Natural killer cell (primary cell): ENCODE results near the gene NDFIP1. TPM values are rescaled to one million over a fixed set of nuclear protein-coding genes. Genes with fewer than 3 reads are reported as not detected.
A peak's percentile ranks its signal among the peaks of the same experiment; 100 is the strongest.

Experiments used
- ATAC-seq, 3 donors: fragments of 150-1000 bp in 2 of 3; fragments of 200-7000 bp in 1 of 3; cut with Tn5 transposase; 1 replicate in 1 of 3; 2 replicates in 2 of 3; pipeline ENCODE4 v1.10.0; 2021; ENCODE audit warnings: mild to moderate bottlenecking in 2 of 3, moderate library complexity in 2 of 3
- DNase-seq, 2 donors: peaks; one replicate each; pipeline versions ENCODE4 v3.0.0 to v3.0.0-alpha.2; 2013 to 2021; ENCODE audit warnings: mixed read lengths in 1 of 2
- H3K27ac ChIP-seq: one replicate; pipeline ENCODE4 v1.5.1; 2013; ENCODE audit warnings: mild to moderate bottlenecking, low read length
- H3K27me3 ChIP-seq: one replicate; pipeline ENCODE4 v1.6.1; 2013; ENCODE audit warnings: low read length; ENCODE audit not compliant: control insufficient read depth, insufficient read depth
- H3K36me3 ChIP-seq: one replicate; pipeline ENCODE4 v1.6.1; 2013; ENCODE audit warnings: low read length; ENCODE audit not compliant: control insufficient read depth, insufficient read depth
- H3K4me1 ChIP-seq: one replicate; pipeline ENCODE4 v1.6.1; 2013; ENCODE audit warnings: low read length; ENCODE audit not compliant: control insufficient read depth, insufficient read depth
- H3K4me3 ChIP-seq: one replicate; pipeline ENCODE4 v1.5.1; 2013; ENCODE audit warnings: low read length
- H3K9me3 ChIP-seq: one replicate; pipeline ENCODE4 v1.6.1; 2013; ENCODE audit warnings: low read length; ENCODE audit not compliant: control insufficient read depth, insufficient read depth
- H3K27ac Mint-ChIP-seq, 2 donors: one replicate each; pipeline ENCODE4 v1.8.0; 2022; ENCODE audit warnings: mild to moderate bottlenecking in 2 of 2, mixed read lengths in 2 of 2, moderate library complexity in 1 of 2
- H3K27me3 Mint-ChIP-seq, 2 donors: one replicate each; pipeline ENCODE4 v1.8.0; 2022; ENCODE audit warnings: low read depth in 2 of 2, mixed read lengths in 2 of 2
- H3K36me3 Mint-ChIP-seq: one replicate; pipeline ENCODE4 v1.8.0; 2022; ENCODE audit warnings: mixed read lengths
- H3K4me1 Mint-ChIP-seq, 2 donors: one replicate each; pipeline ENCODE4 v1.8.0; 2022; ENCODE audit warnings: mixed read lengths in 2 of 2
- H3K4me3 Mint-ChIP-seq: one replicate; pipeline ENCODE4 v1.8.0; 2022; ENCODE audit warnings: mild to moderate bottlenecking, moderate library complexity, mixed read lengths
- H3K9me3 Mint-ChIP-seq, 2 donors: one replicate each; pipeline ENCODE4 v1.8.0; 2022; ENCODE audit warnings: mixed read lengths in 2 of 2
- CTCF ChIP-seq: fragments of 200-600 bp; IDR thresholded peaks from one replicate; pipeline ENCODE4 v1.8.0; 2022; ENCODE audit warnings: antibody characterized with exemption
- WGBS: methylation state at CpG from one replicate; pipeline ENCODE4 v1.1.7; 2013; ENCODE audit warnings: missing lambda C conversion rate; ENCODE audit not compliant: insufficient coverage; 5-methylcytosine and 5-hydroxymethylcytosine counted together
- intact Hi-C: fragments of 100-400 bp; cut with micrococcal nuclease; formaldehyde crosslinking; loops from one replicate; pipeline ENCODE4 v1.14.2; 2022
- total RNA-seq, 4 donors: library from RNA; stranded (reverse); fragments of 120-200 nt in 1 of 4; gene quantifications; one replicate each; pipeline versions ENCODE4 v1.2.3 to v1.2.4, GENCODE V29; 2013 to 2022

Gene NDFIP1
- total RNA-seq, 3 donors from 2014 or later (not counting 1 experiment from before 2014, with no cell fraction given), result 45.4 to 57.6 (median 51.7) TPM

DNA sequence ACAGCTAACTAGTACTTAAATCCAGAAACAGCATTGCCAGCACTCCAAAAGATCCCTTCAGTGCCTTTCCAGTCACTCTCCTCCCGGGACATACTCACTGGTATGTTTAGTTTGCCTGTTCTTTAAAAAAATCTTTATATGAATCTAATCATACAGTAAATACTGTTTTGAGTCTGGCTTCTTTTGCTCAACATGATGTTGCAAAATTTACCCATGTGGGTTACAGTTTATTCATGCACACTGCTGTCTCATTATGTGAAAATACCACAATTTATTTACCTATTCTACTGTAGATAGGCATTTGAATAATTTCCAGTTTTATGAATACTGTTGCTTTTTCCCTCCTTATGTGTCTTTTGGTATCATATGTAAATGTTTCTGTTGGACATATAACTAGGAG lies 13.5 kb downstream of the NDFIP1 start:
- Mint-ChIP-seq H3K27me3 (no peaks in the 10 kb centered on the region), H3K36me3 (no peaks in the 10 kb centered on the region), H3K27ac (peak overlapping the region in 1 of 2 donors; percentile 43), H3K9me3 (no peaks in the 10 kb centered on the region), H3K4me3 (no peak overlapping the region), H3K4me1 (peaks cover 49 to 63% of the 10 kb centered on the region in 2 donors)
- Histone ChIP-seq H3K27me3 (no peaks in the 10 kb centered on the region), H3K4me1 (no peaks in the 10 kb centered on the region), H3K36me3 (peaks cover 2% of the 10 kb centered on the region), H3K27ac (no peak overlapping the region), H3K4me3 (no peak overlapping the region), H3K9me3 (no peaks in the 10 kb centered on the region)
- no peak for ATAC-seq
- no peak for TF ChIP-seq CTCF
- DNase-seq, result no peak
- no CpG with 5 or more reads among the region's 1 CpG for WGBS
- intact Hi-C loops, result no loop called here

GRCh38 chr5:142125378-142125777 lies 16.8 kb downstream of the NDFIP1 start:
- no peak overlapping the region for H3K4me3 ChIP-seq
- Mint-ChIP-seq H3K27me3 (no peaks in the 10 kb centered on the region), H3K4me3 (no peak overlapping the region), H3K4me1 (peaks cover 48 to 64% of the 10 kb centered on the region in 2 donors), H3K9me3 (no peaks in the 10 kb centered on the region), H3K36me3 (no peaks in the 10 kb centered on the region), H3K27ac (no peak overlapping the region)
- intact Hi-C loops, result loop anchor here (5.0 kb wide), 1 partner anchor 133 kb away; no protein-coding TSS in a partner anchor
- no peaks in the 10 kb centered on the region for H3K9me3 ChIP-seq
- TF ChIP-seq CTCF, result no peak
- no peaks in the 10 kb centered on the region for H3K27me3 ChIP-seq
- no peaks in the 10 kb centered on the region for H3K4me1 ChIP-seq
- no peak overlapping the region for H3K27ac ChIP-seq
- 94% methylated on average over 2 of the region's 3 CpGs for WGBS
- no peak for ATAC-seq
- DNase-seq, result no peak
- H3K36me3 ChIP-seq, result peaks cover 2% of the 10 kb centered on the region

DNA sequence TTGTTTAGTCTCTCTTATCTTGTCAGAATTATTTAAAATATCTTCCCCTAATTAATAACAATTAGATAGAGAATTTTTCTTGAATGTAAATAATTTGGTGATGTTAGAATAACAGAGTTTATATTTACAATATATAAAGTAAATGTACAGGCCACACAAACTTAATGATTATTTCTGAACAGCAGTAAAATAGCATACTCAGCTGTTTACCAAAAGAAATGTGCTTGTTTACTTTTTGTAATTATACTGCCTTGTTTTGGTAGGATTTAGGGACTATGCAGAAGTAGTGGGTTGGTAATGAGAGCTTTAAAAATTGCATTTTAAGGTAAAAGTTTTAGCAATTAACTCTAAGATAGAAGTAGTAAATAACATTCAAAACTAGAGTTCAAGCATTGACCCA lies 17.4 kb downstream of the NDFIP1 start:
- Histone ChIP-seq H3K4me3 (no peak overlapping the region), H3K27ac (no peak overlapping the region), H3K27me3 (no peaks in the 10 kb centered on the region), H3K9me3 (no peaks in the 10 kb centered on the region), H3K4me1 (no peaks in the 10 kb centered on the region), H3K36me3 (peaks cover 2% of the 10 kb centered on the region)
- Mint-ChIP-seq H3K27ac (no peak overlapping the region), H3K4me3 (no peak overlapping the region), H3K9me3 (no peaks in the 10 kb centered on the region), H3K4me1 (peaks cover 47 to 59% of the 10 kb centered on the region in 2 donors), H3K36me3 (no peaks in the 10 kb centered on the region), H3K27me3 (no peaks in the 10 kb centered on the region)
- no peak for DNase-seq
- intact Hi-C loops, result loop anchor here (5.0 kb wide), 1 partner anchor 134 kb away; no protein-coding TSS in a partner anchor
- TF ChIP-seq CTCF, result no peak
- ATAC-seq, result no peak

DNA sequence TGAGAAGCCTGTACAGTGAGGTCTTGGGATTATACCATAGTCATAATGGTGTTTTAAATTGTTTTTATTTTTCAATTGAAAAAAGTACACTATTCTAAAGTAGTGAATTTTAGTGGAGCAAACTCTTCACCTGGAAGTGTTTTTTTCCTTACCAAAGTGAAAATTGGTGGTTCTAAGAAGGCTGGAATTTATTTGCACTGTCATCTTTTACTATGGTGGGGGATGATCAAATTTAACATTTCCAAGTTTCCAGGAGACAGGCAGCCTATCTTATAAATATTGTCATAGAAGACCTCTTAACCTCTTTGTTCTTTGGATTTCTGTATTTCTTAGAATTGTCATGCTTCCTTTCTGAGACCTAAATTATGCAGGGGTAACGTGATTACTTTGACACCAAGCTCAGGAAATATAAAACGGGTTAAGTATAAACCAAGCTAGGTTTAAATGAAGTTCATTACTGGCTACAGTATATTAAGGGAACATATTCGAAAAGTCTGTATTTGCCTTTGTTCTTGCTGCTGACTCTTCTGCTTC lies 20.2 kb downstream of the NDFIP1 start:
- H3K9me3 ChIP-seq, result no peaks in the 10 kb centered on the region
- no peaks in the 10 kb centered on the region for H3K4me1 ChIP-seq
- ATAC-seq, result no peak
- WGBS, result 29% methylated on average over 3 of the region's 3 CpGs
- H3K27ac Mint-ChIP-seq, result peak overlapping the region in 1 of 2 donors; percentile 69
- DNase-seq, result no peak
- H3K27me3 ChIP-seq, result no peaks in the 10 kb centered on the region
- H3K4me1 Mint-ChIP-seq, result peaks cover 34 to 39% of the 10 kb centered on the region in 2 donors
- H3K27ac ChIP-seq, result no peak overlapping the region
- no peaks in the 10 kb centered on the region for H3K36me3 Mint-ChIP-seq
- intact Hi-C loops, result loop anchor here (5.0 kb wide), 1 partner anchor 136 kb away; no protein-coding TSS in a partner anchor
- TF ChIP-seq CTCF, result no peak
- H3K4me3 ChIP-seq, result no peak overlapping the region
- no peak overlapping the region for H3K4me3 Mint-ChIP-seq
- H3K9me3 Mint-ChIP-seq, result no peaks in the 10 kb centered on the region
- peaks cover 18% of the 10 kb centered on the region for H3K36me3 ChIP-seq
- no peaks in the 10 kb centered on the region for H3K27me3 Mint-ChIP-seq
